PC-9 (cell line): ENCODE measurements around the gene FCER2.

Source experiments
- EZH2 ChIP-seq: fragments of 200-600 bp; sonication (generic); IDR thresholded peaks from 2 replicates; pipeline ENCODE4 v1.8.0; 2017; ENCODE audit warnings: antibody characterized with exemption, low read depth
- TF ChIP-seq, protein P1 (sequence below): fragments of 200-600 bp; sonication (generic); conservative IDR thresholded peaks from 2 replicates; pipeline ENCODE4 v1.6.1; 2017; ENCODE audit warnings: mixed run types, antibody characterized with exemption, mild to moderate bottlenecking, moderate library complexity

DNA sequence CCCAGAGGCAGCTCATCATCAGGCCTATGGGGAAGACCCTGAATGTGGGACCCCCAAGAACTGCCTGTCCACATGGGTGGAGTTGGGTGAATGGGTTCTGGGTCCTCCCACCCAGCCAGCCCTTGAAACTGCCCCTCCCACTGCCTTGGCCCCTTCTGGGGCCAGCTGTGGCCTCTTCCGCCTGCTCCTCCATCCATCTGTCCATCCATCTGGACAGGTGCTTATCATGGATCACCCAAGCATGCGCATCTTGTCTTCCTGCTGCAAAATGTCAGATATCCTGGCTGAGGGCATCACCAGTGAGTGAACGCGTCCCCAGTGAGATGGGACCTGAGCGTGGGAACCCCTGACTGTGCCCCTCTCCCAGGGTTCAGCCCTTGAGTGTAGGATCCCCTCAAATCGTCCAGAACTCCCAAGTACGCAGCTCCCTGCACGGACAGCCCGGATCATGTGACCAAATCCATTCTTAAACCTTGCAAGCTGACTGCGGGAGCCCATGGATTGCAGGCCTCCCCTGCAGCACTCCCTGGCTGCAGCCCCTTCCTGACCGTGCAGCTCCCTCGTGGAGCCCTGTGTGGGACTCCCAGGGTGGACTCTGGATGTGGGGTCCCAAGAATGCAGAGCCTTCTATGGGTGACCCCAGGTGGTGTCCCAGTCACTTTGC is 63.0 kb downstream of the FCER2 start:
- no peak for TF ChIP-seq EZH2
- TF ChIP-seq, protein P1, sequence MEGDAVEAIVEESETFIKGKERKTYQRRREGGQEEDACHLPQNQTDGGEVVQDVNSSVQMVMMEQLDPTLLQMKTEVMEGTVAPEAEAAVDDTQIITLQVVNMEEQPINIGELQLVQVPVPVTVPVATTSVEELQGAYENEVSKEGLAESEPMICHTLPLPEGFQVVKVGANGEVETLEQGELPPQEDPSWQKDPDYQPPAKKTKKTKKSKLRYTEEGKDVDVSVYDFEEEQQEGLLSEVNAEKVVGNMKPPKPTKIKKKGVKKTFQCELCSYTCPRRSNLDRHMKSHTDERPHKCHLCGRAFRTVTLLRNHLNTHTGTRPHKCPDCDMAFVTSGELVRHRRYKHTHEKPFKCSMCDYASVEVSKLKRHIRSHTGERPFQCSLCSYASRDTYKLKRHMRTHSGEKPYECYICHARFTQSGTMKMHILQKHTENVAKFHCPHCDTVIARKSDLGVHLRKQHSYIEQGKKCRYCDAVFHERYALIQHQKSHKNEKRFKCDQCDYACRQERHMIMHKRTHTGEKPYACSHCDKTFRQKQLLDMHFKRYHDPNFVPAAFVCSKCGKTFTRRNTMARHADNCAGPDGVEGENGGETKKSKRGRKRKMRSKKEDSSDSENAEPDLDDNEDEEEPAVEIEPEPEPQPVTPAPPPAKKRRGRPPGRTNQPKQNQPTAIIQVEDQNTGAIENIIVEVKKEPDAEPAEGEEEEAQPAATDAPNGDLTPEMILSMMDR: no peak
